OCI-LY1 (cell line): Measurements from ENCODE around the gene CRYBA1.

Experiments
- H2AFZ ChIP-seq: fragments of 200-600 bp; sonication (generic), shearing (Covaris generic); 2 replicates; pipeline ENCODE4 v1.6.0; 2014; ENCODE audit warnings: antibody characterized with exemption, mild to moderate bottlenecking, low read length
- H3F3A ChIP-seq: fragments of 200-600 bp; sonication (generic), shearing (Covaris generic); 2 replicates; pipeline ENCODE4 v1.6.0; 2014; ENCODE audit warnings: mild to moderate bottlenecking, antibody characterized with exemption, low read length, moderate library complexity; ENCODE audit not compliant: insufficient read depth
- H3K27ac ChIP-seq: fragments of 200-600 bp; sonication (generic); 2 replicates; pipeline ENCODE4 v1.5.1; 2014; ENCODE audit warnings: low read length, mixed run types, mild to moderate bottlenecking, low read depth; ENCODE audit not compliant: poor library complexity, severe bottlenecking
- H3K27me3 ChIP-seq: fragments of 200-600 bp; sonication (generic); 2 replicates; pipeline ENCODE4 v1.6.0; 2014; ENCODE audit warnings: antibody characterized with exemption, mild to moderate bottlenecking, low read length, moderate library complexity; ENCODE audit not compliant: insufficient read depth
- H3K36me3 ChIP-seq: fragments of 200-600 bp; sonication (generic); 2 replicates; pipeline ENCODE4 v1.6.1; 2014; ENCODE audit warnings: mild to moderate bottlenecking, antibody characterized with exemption, low read length, moderate library complexity, mixed read lengths; ENCODE audit not compliant: insufficient read depth
- H3K4me1 ChIP-seq: fragments of 200-600 bp; sonication (generic); 2 replicates; pipeline ENCODE4 v1.5.1; 2014; ENCODE audit warnings: mild to moderate bottlenecking, low read length, moderate library complexity; ENCODE audit not compliant: insufficient read depth, severe bottlenecking
- H3K4me2 ChIP-seq: fragments of 200-600 bp; sonication (generic), shearing (Covaris generic); 2 replicates; pipeline ENCODE4 v1.6.1; 2014; ENCODE audit warnings: low read length
- H3K4me3 ChIP-seq: fragments of 200-600 bp; sonication (generic); 2 replicates; pipeline ENCODE4 v1.5.1; 2014; ENCODE audit warnings: low read length, low read depth, mild to moderate bottlenecking, mixed read lengths; ENCODE audit not compliant: poor library complexity, severe bottlenecking
- H3K79me2 ChIP-seq: fragments of 200-600 bp; shearing (Covaris generic); 2 replicates; pipeline ENCODE4 v1.6.1; 2016; ENCODE audit warnings: mixed run types, low read length, mixed read lengths; ENCODE audit not compliant: insufficient read depth
- H3K9ac ChIP-seq: fragments of 200-600 bp; sonication (generic), shearing (Covaris generic); 2 replicates; pipeline ENCODE4 v1.6.1; 2014; ENCODE audit warnings: mild to moderate bottlenecking, low read length, mixed read lengths
- H3K9me2 ChIP-seq: fragments of 200-600 bp; sonication (generic), shearing (Covaris generic); 2 replicates; pipeline ENCODE4 v1.6.1; 2014; ENCODE audit warnings: low read depth, mild to moderate bottlenecking, low read length, mixed read lengths
- H3K9me3 ChIP-seq: fragments of 200-600 bp; shearing (Covaris generic); 2 replicates; pipeline ENCODE4 v1.6.1; 2014; ENCODE audit warnings: low read length, mixed read lengths
- H4K20me1 ChIP-seq: fragments of 200-600 bp; sonication (generic), shearing (Covaris generic); 2 replicates; pipeline ENCODE4 v1.6.0; 2016; ENCODE audit warnings: mild to moderate bottlenecking, low read length; ENCODE audit not compliant: insufficient read depth
- EZH2 ChIP-seq: fragments of 200-600 bp; sonication (generic), shearing (Covaris generic); IDR thresholded peaks from 2 replicates; pipeline ENCODE4 v1.8.0; 2017; ENCODE audit warnings: borderline replicate concordance, mixed run types, mild to moderate bottlenecking, antibody characterized with exemption, low read length, moderate library complexity, mixed read lengths
- TF ChIP-seq, protein P1 (sequence below): fragments of 200-600 bp; sonication (generic), shearing (Covaris generic); IDR thresholded peaks from 2 replicates; pipeline ENCODE4 v1.5.1; 2017; ENCODE audit warnings: mild to moderate bottlenecking, antibody characterized with exemption, low read length, moderate library complexity, mixed read lengths

Gene CRYBA1

DNA sequence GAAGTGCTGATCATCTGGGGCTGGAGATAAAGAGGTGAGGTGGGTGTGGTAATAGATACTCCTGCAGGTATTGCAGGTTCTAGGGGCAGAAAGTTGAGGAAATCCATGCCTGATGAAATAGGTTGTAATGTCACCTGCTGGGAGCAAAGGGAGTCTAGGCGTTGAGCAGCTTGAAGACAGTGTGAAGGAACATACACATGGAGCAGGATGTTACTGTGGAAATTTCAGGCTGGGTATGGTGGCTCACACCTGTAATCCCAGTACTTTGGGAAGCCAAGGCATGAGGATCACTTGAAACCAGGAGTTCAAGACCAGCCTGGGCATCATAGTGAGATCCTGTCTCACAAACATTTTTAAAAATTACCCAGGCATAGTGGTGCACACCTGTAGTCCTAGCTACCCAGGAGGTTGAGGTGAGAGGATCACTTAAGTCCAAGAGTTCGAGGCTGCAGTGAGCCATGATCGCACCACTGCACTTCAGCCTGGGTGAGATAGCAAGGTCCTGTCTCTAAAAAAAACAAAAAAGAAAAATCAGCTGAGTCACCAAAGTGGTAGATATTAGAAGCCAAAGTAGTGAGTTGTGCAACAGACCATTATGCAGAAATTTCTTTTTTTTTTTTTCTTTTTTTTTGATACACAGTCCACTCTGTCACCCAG lies 9.1 kb upstream of the CRYBA1 start:
- Histone ChIP-seq H3K27ac (no peak overlapping the region), H3K79me2 (no peaks in the 10 kb centered on the region), H3K4me2 (no peak overlapping the region), H3K27me3 (no peaks in the 10 kb centered on the region), H3K9me3 (no peaks in the 10 kb centered on the region), H3K4me1 (no peaks in the 10 kb centered on the region), H3F3A (no peaks in the 10 kb centered on the region), H4K20me1 (no peaks in the 10 kb centered on the region), H3K9me2 (no peaks in the 10 kb centered on the region), H3K9ac (no peak overlapping the region), H3K36me3 (no peaks in the 10 kb centered on the region), H3K4me3 (no peak overlapping the region), H2AFZ (no peak overlapping the region)
- TF ChIP-seq EZH2, result no peak
- TF ChIP-seq, protein P1, sequence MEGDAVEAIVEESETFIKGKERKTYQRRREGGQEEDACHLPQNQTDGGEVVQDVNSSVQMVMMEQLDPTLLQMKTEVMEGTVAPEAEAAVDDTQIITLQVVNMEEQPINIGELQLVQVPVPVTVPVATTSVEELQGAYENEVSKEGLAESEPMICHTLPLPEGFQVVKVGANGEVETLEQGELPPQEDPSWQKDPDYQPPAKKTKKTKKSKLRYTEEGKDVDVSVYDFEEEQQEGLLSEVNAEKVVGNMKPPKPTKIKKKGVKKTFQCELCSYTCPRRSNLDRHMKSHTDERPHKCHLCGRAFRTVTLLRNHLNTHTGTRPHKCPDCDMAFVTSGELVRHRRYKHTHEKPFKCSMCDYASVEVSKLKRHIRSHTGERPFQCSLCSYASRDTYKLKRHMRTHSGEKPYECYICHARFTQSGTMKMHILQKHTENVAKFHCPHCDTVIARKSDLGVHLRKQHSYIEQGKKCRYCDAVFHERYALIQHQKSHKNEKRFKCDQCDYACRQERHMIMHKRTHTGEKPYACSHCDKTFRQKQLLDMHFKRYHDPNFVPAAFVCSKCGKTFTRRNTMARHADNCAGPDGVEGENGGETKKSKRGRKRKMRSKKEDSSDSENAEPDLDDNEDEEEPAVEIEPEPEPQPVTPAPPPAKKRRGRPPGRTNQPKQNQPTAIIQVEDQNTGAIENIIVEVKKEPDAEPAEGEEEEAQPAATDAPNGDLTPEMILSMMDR, result no peak

DNA sequence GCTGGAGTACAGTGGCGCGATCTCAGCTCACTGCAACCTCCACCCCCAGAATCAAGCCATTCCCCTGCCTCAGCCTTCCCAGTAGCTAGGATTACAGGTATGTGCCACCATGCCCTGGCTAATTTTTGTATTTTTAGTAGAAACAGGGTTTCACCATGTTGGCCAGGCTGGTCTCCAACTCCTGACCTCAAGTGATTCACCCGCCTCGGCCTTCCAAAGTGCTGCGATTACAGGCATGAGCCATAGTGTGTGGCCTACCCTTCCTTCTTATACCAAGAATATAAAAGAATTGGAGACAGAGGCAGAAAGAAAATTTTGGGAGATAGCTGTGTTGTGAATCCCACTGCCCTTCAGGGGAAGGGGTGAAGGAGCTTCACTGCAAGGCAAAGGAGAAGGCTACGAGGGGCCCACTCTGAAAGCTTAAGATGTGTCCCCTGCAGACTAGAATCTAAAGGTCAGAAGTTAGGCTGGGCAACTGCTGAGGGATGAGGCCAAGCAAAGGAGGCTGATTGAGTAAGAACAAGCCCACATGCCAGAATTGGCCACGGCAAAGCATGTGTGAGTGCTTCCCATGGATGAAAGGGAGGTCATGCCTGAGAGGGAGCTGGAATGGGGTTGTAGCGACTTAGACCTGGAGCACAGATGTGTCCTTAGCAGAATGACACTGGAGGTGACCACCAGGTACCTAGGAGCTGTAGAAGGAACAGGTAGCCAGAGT lies 8.4 kb upstream of the CRYBA1 start:
- no peaks in the 10 kb centered on the region for H3K9me2 ChIP-seq
- H3K4me1 ChIP-seq, result no peaks in the 10 kb centered on the region
- H3K36me3 ChIP-seq, result no peaks in the 10 kb centered on the region
- H3K9ac ChIP-seq, result no peak overlapping the region
- no peak overlapping the region for H3K4me3 ChIP-seq
- H3K79me2 ChIP-seq, result no peaks in the 10 kb centered on the region
- no peak overlapping the region for H3K27ac ChIP-seq
- H3K27me3 ChIP-seq, result no peaks in the 10 kb centered on the region
- H4K20me1 ChIP-seq, result no peaks in the 10 kb centered on the region
- TF ChIP-seq, protein P1, result no peak
- no peak for TF ChIP-seq EZH2
- H3K4me2 ChIP-seq, result no peak overlapping the region
- H3F3A ChIP-seq, result no peaks in the 10 kb centered on the region
- H2AFZ ChIP-seq, result no peak overlapping the region
- H3K9me3 ChIP-seq, result no peaks in the 10 kb centered on the region

DNA sequence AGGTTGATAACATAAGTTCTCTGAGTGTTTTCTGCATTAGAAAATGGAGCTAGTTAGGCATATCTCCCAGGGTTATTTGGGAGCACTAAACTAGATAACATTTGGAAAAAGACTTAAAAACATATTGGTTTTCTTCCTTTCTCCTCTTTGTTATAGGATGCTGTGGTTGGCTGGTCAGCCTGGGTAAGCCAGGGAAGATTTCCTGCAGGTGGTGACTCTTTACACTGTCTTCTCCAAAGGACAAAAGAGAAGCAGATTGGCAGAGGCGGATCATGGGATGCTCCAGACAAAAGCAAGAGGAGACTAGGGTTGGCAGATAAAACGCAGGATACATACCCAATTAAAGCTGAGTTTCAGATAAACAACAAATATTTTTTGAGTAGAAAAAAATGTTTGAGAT lies 6.2 kb upstream of the CRYBA1 start:
- H3K9me2 ChIP-seq, result no peaks in the 10 kb centered on the region
- no peaks in the 10 kb centered on the region for H3F3A ChIP-seq
- no peaks in the 10 kb centered on the region for H3K27me3 ChIP-seq
- H3K79me2 ChIP-seq, result no peaks in the 10 kb centered on the region
- no peaks in the 10 kb centered on the region for H3K36me3 ChIP-seq
- no peak overlapping the region for H3K9ac ChIP-seq
- H3K4me2 ChIP-seq, result no peak overlapping the region
- H3K4me3 ChIP-seq, result no peak overlapping the region
- no peaks in the 10 kb centered on the region for H3K4me1 ChIP-seq
- no peaks in the 10 kb centered on the region for H4K20me1 ChIP-seq
- H2AFZ ChIP-seq, result no peak overlapping the region
- H3K27ac ChIP-seq, result no peak overlapping the region
- H3K9me3 ChIP-seq, result no peaks in the 10 kb centered on the region
- no peak for TF ChIP-seq EZH2
- TF ChIP-seq, protein P1, result no peak
